ENCODE results near the gene CEP135.
"Not testable (repeated sequence)": the region's sequence is repeated elsewhere in the genome, so short reads cannot be mapped to it uniquely, and the experiment has no call there.

Gene CEP135

GRCh38 chr4:55947912-55948725, 626 bp upstream of the CEP135 start:
- peak; percentile 63 for DNase-seq

- DNase-seq = no peak
These were observed 697 bp downstream of the CEP135 start for GRCh38 chr4:55949482-55949802.

GRCh38 chr4:55951191-55951922, 2.6 kb downstream of the CEP135 start:
- no peak for DNase-seq

GRCh38 chr4:55955710-55956109, 7.0 kb downstream of the CEP135 start:
- DNase-seq = no peak

- DNase-seq = no peak
These were observed 10.9 kb downstream of the CEP135 start for GRCh38 chr4:55959655-55960054.

DNA sequence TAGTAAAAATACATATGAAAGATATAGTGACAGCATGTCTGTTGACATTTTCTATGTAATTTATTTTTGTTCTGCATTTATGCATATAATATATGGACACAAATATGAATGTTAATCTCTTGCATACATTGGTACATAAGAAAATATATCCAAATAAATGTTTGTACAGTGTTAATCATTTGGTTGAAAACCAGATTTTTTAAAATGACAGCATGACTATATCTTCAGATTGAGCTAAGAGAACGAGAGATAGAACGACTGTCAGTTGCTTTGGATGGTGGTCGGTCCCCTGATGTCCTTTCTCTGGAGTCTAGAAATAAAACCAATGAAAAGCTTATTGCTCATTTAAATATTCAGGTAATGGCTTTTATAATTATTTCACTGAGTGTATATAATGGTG, 15.3 kb downstream of the CEP135 start:
- no peak for DNase-seq

DNA sequence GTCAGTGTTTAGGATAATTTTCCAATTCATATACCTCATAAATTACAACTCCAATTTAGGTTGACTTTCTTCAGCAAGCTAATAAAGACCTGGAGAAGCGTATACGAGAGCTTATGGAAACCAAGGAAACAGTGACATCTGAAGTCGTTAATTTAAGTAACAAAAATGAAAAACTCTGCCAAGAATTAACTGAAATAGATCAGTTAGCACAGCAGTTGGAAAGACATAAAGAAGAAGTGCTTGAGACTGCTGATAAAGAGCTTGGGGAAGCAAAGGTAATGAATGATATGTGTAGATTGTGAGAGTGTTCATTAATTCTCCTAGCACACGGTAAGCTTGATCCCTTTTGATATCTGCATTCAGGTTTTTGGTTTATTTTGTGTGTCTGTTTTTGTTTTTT, 16.8 kb downstream of the CEP135 start:
- no peak for DNase-seq

GRCh38 chr4:55966324-55966723, 17.6 kb downstream of the CEP135 start:
- not testable (repeated sequence) for DNase-seq

DNA sequence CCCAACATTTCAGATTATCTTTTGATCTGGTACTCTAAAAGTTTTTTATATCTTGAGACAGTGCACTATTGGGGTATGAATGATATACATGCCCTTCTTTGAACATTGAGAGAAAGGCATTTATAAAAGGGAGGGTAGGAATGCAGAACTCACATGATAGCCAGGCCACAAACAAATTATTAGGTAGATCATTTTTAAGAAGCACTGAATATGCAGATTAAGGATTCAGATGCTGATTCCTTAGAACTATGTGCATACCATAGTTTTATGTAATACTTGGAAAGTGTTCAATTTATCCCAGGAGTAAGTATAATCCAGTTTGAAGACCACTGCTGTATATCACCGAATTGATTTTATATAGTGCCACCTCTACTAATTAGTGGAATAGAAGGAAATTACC, 18.6 kb downstream of the CEP135 start:
- no peak for DNase-seq

GRCh38 chr4:55973650-55974049, 24.9 kb downstream of the CEP135 start:
- DNase-seq = no peak

DNA sequence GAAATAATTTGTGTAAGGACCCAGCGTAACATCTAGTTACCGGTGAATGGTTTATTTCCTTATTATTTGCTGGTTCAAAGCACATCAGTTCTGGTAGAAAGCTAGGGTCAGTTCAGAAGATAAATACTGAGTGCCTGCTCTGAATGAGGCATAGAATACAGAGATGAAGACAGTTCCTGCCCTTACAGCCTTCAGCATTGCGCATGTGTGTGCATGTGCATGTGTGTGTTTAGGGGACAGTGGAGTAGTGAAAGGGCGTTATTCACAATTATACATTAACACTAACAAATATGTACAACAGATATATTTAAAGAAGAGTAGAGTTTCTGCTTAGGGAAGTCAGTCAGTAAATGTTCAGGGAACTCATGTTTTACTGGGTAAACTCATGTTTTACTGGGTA, 29.1 kb downstream of the CEP135 start:
- no peak for DNase-seq

DNA sequence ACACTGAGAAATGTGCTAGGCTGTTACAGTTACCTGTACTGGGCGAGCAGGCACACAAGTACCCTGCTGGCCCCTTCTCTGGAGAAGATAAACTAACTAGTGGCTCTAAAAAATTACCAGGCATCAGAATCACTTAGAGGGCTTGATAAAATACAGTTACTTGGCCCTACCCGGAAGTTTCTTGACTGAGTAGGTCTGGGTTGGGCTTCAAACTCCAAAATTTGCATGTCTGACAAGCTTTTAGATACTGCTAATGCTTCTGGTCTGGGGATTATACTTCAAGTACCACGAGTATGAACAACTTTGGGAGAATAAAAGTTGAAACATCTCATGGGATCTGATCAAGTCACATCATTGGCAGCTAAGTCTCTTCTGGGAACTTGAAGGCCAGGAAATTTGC, 30.8 kb downstream of the CEP135 start:
- DNase-seq = no peak

GRCh38 chr4:55980725-55981124, 32.0 kb downstream of the CEP135 start:
- DNase-seq = no peak

DNA sequence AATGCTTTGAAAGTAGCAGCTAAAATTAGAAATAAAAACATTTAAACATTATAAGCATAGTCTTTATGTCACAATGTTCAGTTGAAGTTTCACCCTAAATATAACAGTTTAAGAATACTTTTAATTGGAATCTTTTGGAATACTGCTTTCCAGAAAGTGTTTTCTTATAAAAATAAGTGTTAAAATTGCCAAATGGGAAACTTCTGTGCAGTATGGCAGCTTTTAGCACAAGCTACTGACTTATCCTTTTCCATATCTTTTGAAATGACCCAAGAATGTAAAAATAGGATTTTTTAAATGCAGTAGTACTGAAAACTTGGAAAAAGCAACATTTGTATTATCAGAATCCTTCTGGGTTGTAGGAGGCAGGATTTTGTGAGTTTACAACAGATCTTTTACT, 34.2 kb downstream of the CEP135 start:
- DNase-seq = no peak

DNA sequence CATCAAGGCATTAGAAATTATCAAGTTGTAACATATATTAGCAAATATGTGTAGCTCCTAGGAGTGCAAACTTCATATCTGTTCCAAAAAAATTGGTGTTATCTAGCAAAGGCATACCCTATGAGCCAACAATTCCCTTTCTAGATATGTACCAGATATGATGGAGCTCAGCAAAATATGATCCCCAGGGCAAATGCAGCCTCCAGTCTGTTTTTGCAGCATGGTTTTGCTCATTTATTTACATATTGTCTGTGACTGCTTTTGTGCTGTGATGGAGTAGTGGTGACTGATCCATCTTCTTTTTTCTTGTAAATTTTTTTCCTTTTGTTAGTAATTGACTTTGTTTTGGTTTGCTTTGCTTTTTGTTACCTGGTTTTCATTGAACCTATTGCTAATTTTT, 41.0 kb downstream of the CEP135 start:
- no peak for DNase-seq

DNA sequence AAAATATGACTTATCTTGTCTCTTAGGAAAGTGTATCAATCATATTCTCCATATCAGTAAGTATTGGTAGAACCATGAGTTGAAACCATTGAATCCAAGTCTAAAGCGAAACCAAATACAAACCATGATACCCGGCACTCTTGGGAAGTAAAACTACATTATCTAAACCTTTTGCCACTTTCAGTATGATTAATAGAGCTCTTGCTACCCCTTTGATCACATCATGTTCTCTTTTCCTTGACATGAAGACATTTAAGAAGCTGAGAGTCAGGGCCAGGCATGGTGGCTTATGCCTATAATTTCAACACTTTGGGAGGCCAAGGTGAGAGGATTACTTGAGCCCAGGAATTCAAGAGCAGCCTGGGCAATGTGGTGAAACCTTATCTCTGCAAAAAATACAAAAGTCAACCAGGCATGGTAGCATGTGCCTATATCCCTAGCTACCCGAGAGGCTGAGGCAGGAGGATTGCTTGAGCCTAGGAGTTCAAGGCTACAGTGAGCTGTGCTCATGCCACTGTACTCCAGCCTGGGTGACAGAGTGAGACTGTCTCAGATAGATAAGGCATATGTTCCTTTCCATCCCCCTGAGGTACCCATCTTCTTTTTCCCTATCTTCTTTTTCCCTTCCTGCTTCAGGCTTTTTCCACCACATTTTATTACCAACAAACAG, 45.4 kb downstream of the CEP135 start:
- DNase-seq = no peak

DNA sequence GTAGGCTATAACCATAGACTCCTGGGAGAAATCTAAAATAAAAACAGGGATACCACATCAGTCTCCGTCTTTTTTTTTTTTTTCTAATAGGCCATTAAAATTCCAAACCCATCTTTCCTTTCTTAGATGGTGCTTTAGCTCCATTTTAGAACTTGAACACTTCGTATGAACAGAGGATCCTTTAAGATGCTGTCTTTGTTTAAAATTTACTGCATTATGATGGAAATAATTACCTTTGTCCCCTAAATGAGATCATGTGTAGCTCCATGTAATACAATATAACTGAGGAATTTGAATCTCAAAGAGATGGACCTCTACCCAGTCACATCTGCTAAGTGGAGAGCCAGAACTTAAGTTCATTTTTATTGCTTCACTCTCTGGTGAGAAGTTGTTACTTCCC, 47.9 kb downstream of the CEP135 start:
- no peak for DNase-seq

- no peak for DNase-seq
These were observed 54.9 kb downstream of the CEP135 start for GRCh38 chr4:56003606-56004005.

DNA sequence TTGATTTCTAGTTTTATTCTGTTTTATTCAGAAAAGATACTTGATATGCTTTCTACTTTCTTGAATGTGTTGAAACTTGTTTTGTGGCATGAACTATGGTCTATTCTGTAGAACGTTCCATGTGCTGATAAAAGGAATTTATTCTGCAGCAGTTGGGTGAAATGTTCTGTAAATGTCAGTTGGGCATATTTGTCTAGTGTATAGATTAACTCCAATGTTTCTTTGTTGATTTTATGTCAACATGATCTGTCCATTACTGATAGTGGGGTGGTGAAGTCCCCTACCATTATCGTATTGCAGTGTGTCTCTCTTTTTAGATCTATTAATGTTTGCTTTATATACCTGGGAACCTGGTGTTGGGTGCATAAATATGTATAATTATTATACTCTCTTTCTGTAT, 55.5 kb downstream of the CEP135 start:
- DNase-seq = no peak

DNA sequence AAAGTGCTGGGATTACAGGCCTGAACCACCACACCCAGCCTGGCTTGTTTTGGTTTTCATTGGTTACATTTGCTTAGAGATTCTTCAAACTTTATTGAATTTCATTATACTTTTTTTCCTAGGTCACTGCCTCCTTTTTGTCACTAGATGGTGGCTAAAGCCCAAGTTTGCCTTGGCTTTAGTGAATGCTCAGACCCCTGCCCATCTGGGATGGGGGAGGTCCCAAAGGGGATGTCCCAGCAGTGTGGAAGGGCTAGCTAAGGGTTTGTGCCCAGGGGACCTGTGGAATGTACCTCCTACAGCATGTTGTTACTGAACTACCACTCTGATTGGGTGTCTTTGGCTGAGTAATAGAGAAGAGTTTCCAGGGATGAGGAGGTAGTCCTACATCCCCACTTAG, 58.4 kb downstream of the CEP135 start:
- DNase-seq = no peak

- no peak for DNase-seq
These were observed 59.5 kb downstream of the CEP135 start for GRCh38 chr4:56008206-56008605.

GRCh38 chr4:56026596-56026995, 77.9 kb downstream of the CEP135 start:
- DNase-seq = no peak

- no peak for DNase-seq
These were observed 79.4 kb downstream of the CEP135 start for GRCh38 chr4:56028165-56028564.

Data from CD4-positive, alpha-beta T cell treated with Interleukin-17A for 4 hours (primary cell).